GM23248 (cell line): Measurements from ENCODE around the gene APOM.

Source experiments
- EZH2 ChIP-seq: fragments of 200-600 bp; sonication (generic); IDR thresholded peaks from 2 replicates; pipeline ENCODE4 v1.6.1; 2018; ENCODE audit warnings: antibody characterized with exemption, mild to moderate bottlenecking; ENCODE audit not compliant: insufficient read depth, poor library complexity, severe bottlenecking
- EZH2phosphoT487 ChIP-seq: fragments of 200-600 bp; sonication (generic); IDR thresholded peaks from 2 replicates; pipeline ENCODE4 v1.6.1; 2018; ENCODE audit warnings: antibody characterized with exemption, moderate library complexity, mild to moderate bottlenecking, low read depth; ENCODE audit not compliant: insufficient read depth

GRCh38 chr6:31624070-31624469 lies 31.6 kb upstream of the APOM start:
- no peak for TF ChIP-seq EZH2
- TF ChIP-seq EZH2phosphoT487, result no peak
